T follicular helper cell (primary cell): ENCODE data around the gene AHI1.

ENCODE experiments used
- DNase-seq: peaks from one replicate; pipeline ENCODE4 v3.0.0-alpha.2; 2020; ENCODE audit warnings: low read depth

AHI1 gene

DNA sequence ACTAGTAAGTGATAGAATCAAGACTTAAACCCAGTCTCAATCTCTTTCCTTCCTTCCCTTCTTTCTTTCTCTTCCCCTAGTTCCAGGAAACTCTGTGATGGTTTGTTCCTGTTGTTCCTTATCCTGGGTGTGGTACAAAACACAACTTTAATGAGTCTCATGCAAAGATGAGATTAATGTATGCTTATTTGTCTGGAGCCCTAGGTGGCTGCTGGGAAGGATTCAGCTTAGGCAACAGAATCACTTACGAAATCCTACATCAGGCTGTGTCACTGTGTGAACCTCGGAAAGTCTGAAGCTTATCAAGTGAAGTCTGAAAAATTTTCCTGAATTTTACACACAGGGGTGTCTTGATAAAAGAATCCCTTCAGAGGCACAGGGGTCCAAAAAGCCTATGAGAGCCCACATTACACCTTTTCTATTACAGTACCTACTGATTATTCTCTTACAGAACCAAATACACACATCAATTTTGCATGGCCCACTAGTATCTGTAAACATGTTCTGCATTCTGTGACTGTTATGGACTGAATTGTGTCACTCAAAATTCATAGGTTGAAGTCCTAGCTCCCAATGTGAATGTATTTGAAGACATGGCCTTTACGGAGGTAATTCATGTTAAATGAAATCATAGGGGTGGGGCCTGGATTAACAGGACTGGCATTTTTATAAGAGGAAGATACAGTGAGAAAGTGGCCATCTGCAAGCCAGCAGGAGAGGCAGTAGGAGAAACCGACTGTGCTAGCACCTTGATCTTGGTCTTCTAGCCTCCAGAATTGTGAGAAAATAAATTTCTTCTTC lies 171.7 kb downstream of the AHI1 start:
- DNase-seq = no peak

DNA sequence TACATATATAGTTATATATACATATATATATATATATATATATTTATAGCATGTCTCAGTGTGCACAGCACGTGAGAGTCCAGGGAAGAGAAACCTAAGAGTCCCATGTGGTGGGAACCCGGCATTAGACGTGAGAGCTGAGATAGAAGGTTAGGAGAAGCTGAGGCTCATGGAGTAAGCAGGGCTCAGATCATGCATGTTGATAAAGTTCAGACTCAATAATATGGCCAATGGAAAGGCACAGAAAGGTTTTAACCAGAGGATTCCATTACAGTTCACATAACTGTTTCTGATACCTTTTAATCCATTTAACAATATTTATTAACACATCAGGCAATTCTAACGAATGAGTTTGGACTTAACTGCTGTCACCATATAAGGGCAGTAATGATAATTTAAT lies 173.0 kb downstream of the AHI1 start:
- DNase-seq = no peak

DNA sequence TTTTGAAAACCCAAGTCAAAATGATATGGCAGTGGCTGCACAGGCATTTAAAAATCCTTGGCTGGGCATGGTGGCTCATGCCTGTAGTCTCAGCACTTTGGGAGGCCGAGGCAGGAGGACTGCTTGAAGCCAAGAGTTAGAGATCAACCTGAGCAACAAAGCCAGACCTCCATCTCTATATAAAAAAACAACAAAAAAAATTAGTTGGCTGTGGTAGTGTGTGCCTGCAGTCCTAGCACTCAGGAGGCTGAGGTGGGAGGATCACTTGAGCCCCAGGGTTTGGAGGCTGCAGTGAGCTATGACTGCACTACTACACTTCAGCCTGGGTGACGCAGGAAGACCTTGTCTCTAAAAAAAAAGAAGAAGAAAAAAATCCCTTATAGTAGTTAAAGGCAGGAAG lies 173.6 kb downstream of the AHI1 start:
- no peak for DNase-seq

DNA sequence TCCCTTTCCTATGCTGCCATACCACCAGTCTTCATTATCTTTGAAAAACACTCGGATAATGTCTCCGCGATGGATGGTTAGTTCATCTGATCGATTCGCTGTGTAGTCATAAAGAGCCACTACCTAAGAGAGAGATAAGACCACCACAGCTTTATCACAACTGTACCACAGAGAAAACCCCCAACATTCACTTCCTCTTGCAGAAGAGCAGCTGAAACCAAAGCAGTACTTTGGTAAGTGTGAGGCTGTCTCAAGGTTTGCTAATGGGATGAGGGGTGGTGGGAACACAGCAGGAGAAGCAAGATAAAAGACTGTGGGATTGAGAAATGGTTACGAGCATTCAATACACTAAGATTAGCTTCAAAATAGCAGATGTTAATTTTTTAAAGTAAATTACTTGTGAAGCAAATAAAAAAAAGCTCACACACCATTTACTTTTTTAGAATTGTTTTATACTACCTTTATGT lies 174.3 kb downstream of the AHI1 start:
- no peak for DNase-seq

DNA sequence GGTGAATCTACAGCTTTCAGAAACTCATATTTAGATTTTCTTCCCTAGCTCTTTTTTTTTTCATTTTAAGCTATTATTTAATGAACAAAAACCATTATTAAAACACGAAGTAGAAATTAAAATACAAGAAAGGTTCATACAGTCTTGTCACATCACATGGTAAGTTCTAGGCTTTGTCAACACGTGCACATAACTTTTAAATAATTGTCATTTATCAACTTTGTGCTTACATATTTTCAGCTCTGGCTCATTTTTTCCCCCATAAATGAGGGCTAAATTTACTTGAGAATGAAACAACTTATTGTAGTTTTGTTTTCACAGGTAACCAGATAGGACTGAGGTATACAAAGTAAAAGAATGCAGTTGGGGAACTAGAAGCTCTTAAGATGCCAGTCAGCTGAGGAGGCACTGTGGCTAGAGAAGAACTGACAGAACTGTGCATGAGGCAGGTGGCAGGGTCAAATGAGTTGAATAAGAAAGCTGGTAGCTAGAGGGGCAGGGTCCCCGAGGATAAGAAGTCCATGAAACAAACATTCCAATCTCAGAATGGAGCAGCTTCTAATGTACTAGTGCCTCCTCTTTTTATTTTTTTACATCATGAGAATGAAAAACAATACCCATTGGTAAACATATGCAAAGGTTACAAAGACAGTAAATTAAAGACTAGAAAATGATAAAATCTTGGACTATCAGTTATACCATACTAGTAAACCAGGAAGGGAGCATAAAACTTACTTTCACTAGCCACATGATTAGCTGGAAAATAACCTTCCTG lies 174.9 kb downstream of the AHI1 start:
- no peak for DNase-seq

DNA sequence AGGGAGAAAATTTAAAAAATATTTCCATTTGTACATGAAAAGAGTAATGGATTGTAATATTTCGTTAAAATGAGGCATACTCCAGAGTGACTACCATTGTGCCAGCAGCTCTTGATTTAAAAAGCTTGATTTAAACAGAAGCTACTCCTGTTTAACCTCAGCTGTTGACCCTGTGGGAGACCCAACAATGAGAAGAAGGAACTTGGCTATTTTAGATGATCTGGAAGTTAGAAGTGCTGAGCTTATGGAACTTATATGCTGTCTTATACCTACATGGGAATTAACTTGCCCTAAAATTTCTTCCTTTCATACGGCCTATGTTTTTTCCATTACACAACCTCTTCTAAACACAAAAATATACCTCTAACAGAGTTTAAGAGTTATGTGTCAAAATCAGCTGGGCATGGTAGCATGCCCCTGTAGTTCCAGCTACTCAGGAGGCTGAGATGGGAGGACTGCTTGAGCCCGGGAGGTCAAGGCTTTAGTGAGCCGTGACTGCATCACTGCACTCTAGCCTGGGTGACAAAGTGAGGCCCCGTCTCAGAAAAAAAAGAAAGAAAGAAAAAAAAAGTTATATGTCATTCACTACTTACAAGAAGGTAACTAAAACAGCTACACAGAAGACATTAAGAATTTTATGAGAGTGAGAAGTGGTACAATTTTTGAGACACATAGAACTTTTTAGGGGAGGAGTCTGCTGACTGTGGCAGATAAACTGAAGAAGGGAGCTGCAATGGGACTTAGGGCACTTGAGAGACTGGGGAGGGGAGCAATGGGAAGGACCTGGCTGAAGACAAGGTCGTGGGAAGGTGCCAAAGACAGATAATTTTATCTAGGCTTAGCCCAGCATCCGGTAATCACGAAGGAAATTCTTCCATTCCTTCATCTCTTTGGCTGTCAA lies 176.6 kb downstream of the AHI1 start:
- no peak for DNase-seq

DNA sequence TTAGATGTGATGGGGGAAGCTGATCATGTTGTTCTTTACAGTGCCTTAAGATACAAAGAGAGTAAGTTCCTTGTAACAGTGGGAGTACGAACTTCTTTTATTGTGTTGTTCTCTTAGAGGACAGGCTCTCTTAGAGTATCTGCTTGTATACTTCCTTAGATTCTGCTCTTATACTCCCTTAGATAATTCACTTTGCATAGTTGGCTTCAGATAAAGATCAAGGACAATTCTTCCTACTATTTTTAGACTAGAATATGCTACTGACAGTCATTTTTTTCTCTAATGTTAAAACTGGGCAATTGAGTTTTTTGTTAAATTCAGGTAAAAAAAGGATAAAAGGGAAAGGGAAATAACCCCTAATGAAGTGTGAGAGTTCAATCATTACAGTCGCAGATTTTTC lies 177.7 kb downstream of the AHI1 start:
- no peak for DNase-seq

DNA sequence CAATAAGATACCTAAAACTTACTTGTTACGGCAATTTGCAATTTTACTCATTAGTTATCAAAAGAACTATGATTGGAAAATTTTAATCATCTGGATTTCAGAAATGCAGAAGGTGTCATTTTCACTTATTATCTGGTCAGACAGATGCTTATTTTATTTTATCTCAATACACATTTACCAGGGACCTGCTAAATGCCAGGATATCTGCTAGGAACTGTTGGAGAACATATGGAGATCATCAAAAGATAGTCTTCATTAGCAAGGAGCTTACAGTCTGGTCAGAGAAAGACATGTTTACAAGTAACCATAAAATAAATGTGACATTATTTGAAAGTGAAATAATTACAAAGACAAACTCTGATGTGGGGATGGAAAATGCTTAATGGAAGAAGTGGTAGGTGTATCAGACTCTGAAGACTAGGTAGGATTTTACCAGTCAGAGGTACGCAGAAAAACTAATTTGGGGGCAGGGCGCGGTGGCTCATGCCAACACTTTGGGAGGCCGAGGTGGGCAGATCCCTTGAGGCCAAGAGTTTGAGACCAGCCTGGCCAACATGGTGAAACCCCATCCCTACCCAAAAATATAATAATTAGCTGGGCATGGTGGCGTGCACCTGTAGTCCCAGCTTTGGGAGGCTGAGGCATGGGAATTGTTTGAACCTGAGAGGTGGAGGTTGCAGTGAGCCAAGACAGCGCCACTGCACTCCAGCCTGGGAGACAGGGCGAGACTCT lies 178.6 kb downstream of the AHI1 start:
- no peak for DNase-seq

DNA sequence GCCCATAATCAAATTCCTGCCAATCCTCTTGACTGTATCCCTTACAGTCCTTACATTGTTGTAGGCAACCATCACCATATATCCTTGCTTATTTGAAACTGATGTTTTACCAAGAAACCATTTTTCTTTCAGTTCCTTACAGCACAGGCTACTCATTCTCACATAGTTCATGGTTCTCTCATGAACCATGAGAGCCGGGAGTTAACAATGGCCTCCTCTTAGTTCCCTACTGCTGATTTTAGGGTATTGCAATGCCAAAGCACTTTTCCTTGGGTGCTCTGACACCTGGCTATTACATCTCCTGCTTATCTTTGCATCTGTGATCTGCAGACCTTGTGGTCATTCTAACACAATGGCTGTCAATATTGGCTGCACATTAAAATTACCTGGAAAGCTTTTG lies 183.0 kb downstream of the AHI1 start:
- DNase-seq = no peak

DNA sequence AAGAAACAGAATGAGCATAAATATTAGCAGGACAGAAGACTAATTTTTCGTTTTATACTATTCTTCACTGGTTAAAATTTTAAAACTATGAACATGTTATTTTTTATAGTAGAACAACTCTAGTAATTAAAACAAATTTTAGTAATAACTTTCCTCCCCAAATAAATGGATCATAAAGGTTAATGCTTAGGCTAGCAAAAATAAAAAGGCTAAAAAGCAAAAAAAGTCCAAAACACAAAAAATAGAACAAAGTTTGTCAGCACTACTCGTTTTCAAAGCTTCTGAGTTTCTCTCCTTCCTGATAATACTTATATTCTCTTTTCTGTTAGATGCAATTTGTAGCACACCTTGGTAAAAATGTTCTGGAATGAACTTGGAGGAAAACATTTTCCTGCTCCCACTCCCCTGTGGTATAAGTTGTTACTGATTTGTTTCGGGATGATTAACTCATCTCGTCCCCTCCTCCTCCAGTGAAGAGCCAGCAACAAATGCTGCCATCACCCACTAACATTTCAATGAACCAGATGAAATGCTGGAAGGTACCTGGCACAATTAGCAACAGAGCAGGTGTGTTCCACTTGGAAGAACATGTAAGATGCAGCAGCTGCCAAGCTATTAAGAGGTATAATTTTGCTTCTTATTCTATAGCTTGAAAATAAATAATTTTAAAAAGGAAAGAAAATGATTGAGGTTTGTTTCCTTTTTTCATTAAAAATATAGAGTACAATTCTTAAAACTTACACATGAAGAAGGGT lies 185.9 kb downstream of the AHI1 start:
- DNase-seq = no peak

DNA sequence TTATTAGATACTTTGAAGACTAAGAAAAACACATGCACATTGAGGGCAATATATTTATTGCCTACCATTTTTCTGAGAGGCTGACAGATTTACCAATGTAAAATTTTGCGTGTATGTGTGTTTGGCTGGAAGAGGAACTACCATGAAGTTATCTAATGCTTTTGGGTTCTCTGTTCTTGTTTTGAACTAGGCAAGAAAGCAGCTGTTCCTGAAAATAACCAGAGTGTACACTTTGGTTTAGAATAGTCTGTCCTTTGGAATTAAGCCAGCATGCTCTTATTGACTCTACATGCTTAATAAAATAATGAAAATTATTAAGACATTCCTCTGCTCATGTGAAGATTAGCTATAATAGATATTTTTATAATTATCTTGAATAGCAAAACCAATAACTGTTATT lies 187.2 kb downstream of the AHI1 start:
- no peak for DNase-seq

DNA sequence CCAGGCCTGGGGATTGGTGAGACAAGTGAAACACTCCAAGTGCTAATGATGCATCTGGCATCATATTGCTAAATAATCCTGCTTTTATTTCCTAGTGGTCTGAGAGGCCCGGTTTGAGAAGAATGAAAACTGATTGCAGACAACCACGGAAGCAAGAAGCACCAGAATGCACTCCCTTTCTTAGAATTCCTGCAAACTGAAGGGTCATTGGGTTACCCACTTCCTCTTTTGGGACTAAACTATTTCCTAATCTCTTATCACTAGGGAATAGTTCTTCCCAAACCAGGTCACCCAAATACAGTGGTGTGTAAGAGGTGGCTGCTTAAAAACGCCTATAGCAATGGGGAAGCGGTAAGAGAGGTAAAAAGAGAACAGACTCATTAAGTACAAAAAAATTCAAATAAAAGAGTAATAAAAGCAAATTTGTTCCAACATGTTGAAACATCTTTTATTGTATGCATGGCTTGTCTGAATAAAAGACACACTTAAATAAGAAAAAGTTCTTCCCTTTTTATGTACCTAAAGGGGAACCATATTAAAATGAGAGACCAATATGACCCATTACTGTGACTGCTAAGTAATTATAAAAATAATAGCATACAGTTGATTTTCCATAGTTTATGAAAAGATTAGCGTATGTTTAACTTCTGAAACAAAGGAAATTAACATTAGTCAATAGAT lies 190.7 kb downstream of the AHI1 start:
- DNase-seq = no peak

DNA sequence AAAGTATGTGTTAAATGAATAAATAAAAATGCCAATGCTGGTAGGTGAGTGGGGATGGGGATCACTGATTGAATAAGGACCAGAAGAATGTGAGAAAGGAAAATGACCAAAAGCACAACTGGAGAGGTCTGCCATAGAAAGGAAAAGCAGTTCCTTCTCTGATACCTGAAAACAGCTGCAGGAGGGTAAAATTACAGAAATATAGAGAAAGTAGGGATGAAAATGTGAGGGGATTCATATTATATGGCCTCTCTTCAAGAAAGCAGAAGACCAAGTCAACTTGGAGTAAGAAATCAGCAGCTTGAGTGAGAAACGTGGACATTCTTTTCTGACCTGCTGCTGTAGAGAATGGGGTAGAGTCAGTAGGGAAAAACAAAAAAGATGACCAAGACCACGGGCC lies 191.4 kb downstream of the AHI1 start:
- DNase-seq = no peak

DNA sequence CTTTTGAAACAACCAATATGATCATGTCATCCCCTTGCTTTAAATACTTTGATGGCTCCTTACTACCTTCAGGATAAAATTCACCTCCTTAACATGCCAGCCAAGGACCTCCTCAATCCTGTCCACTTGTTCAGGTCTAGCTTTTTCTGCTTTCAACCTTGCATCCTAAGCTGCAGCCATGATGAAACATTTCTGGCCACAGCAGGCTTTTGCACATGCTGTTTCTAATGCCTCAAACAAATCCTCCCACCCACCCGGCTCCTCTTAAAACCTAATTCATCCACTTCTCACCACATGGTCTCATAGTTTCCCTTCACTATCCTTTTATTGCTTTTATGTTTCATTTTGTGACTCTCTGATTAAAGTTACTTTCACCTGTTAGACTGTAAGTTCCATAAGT lies 191.9 kb downstream of the AHI1 start:
- DNase-seq = no peak

DNA sequence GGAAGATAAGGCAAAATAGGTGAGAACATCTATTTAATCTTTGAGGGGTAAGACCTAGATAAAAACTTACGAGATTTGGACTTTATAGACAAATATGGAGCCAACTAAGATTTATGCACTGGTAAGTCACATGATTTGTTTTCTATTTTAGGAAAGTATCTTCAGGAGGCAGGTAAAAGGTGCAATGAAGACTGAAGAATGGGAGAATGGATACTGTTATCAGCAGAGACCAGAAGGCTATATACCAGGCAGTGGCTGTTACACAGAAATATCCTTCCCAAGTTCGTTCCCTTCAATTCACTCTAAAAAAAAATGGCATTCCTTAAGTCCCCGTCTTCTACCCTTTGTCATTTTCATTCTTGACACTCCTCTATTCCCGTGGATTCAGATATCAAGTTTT lies 192.7 kb downstream of the AHI1 start:
- no peak for DNase-seq

DNA sequence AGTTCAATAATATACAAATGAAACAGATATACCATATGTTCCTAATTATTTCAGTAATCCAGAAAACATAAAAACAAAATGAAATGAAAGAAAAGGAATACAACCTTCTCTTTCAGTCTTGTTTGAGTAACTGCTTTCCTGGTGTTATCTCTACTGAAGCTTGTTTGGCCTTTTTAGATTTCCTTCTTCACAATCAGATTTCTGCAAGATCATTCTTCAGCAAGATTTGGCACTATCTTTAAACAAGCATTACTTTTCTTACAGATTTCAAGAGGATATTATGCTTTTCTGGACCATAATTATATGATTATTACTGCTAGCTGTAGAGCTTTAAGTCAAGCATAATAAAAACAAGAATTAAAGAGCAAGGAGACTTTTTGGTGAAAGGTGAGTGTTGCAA lies 196.2 kb downstream of the AHI1 start:
- DNase-seq = no peak

DNA sequence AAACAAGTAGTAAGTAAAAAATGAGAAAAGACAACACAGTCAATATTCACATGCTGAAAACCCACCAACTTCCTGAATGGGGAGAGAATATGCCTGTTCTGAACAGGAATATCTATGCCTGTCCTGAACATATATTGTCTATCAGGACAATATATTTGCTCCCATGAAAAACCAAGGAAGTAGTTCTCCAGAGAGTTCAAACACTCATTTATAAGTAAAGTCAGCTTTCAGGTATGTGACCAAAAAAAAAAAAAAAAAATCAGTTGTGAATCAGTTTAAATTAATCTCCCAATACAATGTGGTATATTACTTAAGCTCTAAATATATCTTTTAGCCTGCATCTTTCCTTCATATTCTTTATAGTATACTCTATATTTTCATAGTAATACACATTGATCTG lies 197.0 kb downstream of the AHI1 start:
- DNase-seq = no peak

DNA sequence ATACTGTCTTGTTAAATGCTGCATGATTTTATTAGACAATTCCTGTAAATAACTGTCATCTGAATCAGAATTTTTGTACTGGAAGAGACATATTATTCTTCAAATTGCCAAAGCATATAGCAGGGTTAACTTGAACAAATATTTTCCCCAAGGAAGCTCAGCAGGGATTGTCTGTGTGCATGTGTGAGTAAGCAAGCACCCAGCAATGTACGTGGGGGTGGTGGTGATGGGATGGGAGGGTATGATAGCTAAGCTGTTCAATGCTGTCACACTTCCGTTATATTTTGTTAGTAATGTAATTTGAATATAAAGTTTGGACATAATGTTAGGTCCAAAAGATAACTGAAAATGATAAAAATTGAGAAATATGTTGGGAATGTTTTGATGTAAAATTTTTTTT lies 198.3 kb downstream of the AHI1 start:
- DNase-seq = no peak

DNA sequence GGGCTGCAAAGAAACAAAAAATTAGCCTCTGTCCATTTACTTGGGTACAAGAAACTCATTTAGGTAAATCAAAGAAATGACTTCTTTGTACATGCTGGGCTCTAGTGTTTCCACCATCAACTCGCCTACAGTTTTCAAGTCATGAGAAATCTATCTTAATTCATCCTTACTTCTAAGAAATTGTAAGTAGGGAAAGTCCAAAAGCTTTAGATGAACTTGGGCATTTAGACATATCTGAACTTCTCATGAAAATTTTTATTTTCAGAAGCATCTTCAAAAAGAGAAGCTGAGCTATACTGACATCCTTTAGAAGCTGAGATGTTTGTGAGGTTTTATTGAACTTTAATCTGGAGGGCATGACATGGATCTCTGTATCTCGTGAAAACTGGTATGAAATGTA lies 199.1 kb downstream of the AHI1 start:
- no peak for DNase-seq

DNA sequence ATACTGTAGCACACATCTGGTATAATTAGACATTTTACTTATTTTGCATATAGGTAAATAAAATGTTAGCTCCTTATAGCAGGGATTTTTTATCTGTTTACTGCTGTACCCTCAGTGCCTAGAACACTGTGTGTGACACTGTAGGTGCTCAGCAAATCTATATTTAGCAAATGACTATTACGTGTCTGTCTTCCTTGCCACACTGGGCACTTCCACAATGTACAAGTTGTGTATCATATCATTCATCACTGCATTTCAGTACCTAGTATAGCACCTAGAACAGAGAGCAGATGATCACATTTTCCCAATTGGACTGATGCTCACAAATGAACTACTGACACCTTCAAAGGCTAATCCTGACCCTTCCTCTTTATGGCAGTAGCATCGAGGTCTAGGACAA lies 200.8 kb downstream of the AHI1 start:
- DNase-seq = no peak
